HG03097 (cell line): ENCODE data around the gene ST6GALNAC2.

ENCODE experiments used
- ATAC-seq: cut with Tn5 transposase; IDR thresholded peaks from one replicate; pipeline ENCODE4 v1.9.1; 2021; ENCODE audit not compliant: unreplicated experiment, low FRiP score

The ST6GALNAC2 gene

DNA sequence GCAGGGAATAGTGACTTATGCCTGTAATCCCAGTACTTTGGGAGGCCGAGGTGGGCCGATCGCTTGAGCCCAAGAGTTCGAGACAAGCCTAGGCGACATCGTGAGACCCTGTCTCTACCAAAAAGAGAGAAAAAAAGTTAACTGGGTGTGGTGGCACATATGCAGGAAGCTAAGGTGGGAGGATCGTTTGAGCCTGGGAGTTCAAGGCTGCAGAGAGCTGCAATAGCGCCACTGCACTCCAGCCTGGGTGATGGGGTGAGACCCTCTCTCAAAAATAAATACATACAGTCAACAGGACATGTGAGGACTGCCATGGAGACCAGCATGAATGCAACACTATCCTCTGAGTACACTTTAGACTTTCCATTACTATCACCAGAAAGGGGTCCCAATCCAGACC is 15.4 kb upstream of the ST6GALNAC2 start:
- no peak for ATAC-seq

GRCh38 chr17:76599694-76600460 is 14.2 kb upstream of the ST6GALNAC2 start:
- no peak for ATAC-seq

DNA sequence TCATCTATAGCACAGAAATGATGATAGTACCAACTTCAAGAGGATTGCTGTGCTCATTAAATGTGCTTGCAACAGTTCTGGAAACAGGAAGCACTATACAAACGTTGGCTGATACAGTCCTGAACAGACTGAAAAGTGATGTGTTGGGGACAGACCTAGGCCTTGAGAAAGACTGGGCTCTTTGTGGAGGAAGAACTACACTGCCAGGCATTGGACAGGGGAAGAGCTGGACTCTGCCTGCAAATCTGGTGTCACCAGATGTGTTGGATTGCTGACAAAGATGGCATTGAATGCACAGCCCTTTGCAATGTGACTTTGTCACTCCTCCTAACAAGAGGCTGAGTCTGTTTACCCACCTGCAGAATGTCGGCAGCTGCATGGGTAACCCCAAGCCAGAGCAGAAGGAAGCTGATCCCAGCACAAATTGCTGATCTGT is 12.4 kb upstream of the ST6GALNAC2 start:
- no peak for ATAC-seq

- ATAC-seq: no peak
Measured at GRCh38 chr17:76597156-76598003, 11.7 kb upstream of the ST6GALNAC2 start.

- no peak for ATAC-seq
Measured at GRCh38 chr17:76594690-76595089, 9.0 kb upstream of the ST6GALNAC2 start.

DNA sequence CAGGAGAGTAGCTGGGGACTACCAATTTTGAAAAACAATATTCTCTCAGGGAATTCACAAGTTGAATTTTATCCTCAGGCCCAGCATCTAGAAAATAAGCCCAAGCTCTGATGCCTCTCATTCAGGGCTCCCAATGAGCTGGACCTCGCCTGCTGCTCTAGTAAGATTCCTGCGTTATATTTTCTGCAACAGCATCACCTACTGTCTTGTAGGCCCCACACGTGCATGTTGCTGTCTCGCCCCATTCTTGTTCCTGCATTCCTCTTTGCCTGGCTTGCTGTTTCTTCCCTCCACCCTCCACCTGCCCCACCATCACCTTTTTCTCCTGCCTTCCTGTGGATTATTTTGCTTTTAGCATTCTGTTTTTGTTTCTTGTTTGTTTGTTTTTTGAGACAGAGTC is 8.3 kb upstream of the ST6GALNAC2 start:
- ATAC-seq: no peak

- ATAC-seq: no peak
Measured at GRCh38 chr17:76593384-76593826, 7.7 kb upstream of the ST6GALNAC2 start.

DNA sequence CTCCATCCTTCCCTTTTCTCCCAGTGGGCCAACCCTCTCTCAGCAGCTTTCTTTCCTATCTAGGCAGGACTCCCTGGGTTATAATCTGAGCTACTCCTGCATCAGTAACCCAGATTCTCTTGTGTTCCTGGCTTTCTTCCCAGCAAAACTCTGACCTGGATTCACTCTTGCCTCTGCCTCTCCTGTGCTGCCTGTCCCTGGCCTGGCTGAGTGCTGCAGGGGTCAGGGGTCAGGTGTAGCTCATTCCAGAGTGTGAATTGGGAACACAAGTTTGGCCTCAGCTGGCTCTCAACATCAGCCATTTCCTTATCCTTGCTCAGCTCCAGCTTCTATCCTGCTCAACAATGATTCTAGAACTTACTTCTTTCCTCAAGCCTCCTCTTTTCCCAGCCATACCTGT is 2.5 kb upstream of the ST6GALNAC2 start:
- ATAC-seq: no peak

GRCh38 chr17:76586741-76587487 is 1.3 kb upstream of the ST6GALNAC2 start:
- ATAC-seq: no peak

- ATAC-seq: no peak
Measured at GRCh38 chr17:76585033-76585648, 519 bp downstream of the ST6GALNAC2 start.

GRCh38 chr17:76584427-76585032 is 1.1 kb downstream of the ST6GALNAC2 start:
- no peak for ATAC-seq

DNA sequence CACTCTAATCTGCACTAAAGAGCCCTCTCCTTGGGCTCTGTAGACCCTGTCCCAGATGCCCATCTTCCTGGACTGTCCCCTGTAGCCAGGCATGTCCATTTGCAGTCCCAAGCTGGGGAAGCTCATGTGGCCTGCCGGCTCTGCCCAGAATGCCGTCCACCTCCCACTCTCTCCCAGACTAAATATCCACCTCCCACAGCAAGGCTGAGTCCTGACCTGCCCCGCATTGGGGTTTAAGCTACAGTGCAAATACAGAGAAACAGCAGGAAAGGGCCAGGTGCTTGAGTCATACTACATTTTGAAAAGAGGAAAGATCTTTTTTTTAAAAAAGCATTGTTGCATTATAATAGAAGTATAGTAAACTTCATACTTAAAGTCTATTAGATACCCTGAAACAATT is 3.0 kb downstream of the ST6GALNAC2 start:
- ATAC-seq: no peak

- ATAC-seq: no peak
Measured at GRCh38 chr17:76581515-76581914, 4.1 kb downstream of the ST6GALNAC2 start.

DNA sequence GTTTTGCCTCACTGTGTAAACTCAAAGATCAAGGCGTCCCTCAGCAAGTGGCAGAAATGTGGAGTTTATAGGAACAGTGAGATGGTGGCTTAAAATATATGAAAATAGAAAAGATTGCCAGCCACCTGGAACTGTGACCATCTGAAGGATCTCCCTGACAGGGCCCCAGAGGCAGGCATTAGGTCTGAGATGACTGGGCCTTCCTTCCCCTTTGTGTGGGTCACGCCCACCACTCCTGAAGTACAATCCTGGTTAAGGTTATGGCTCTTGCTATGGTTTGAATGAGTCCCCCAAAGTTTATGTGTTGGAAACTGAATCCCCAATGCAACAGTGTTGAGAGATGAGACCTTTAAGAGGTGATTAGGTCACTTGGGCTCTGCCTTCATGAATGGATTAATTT is 6.4 kb downstream of the ST6GALNAC2 start:
- no peak for ATAC-seq

DNA sequence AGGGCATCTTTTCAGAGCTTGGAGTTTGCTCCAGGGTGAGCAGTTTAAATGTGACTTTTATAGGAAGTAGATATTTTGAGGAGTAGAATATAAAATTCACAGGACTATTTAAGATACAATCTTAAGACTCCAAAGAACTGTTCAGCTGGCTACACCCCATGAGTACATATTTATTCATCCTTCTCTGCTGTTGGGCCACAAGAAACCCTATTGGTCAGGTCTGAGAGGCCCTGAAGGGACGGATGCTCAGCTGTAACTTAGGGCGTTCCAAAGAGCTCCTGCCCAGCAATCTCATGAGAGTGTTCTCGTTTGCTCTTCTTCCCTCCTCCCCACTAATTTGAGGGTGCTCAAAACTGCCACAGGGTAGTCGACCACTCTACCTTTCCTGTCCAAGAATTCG is 7.3 kb downstream of the ST6GALNAC2 start:
- no peak for ATAC-seq

DNA sequence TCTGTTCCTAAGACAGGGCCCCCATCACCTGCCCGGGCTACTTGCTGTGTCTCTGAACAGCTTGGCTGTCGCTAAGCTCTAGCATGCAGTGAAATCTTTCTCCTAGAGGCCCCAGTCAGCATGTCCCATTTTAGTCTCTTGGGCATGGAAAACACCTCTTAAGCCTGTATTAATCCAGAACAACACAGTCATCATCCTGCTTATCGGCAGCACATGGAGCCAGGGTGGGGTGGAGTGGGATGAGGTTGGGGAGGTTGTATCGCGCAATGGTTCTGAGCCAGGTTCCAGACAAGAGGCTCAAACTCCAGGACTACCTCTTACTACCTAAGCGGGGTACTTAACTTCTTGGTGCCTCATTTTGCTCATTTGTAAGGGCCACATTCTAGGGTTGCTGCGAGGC is 7.8 kb downstream of the ST6GALNAC2 start:
- no peak for ATAC-seq

DNA sequence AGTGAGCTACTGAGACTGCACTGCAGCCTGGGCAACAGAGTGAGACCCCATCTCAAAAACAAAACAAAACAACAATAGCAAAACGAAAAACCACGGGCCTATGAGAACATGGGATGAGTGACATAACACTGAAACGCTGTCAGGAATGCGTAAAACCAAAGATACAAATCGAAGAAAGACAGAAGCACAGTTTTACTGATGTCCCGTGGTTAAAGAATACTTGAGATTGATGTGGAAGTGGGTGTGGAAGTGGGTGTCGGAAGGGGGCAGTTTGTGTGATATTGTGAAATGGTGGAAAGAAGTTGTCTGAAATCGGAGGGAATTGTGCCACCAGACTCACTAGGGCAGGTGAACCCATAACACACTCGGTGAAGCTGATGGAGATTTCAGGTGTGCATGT is 9.5 kb downstream of the ST6GALNAC2 start:
- ATAC-seq: no peak

DNA sequence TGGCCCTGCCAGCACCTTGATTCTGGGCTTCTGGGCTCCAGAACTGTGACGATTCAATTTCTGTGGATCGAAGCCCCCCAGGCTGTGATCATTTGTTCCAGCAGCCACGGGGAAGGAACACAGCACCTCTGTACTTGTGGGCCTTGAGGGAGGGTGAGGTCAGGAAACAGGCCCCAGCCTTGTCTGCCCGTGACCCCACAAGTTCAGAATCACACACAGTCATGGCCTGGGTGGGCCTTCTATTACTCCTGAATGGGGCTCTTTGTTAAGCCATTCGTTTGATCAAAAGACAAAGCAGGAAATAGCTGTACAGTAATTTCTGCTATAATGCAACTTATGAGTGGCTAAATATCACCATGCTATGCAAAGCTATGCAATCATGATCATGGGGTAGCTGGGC is 10.1 kb downstream of the ST6GALNAC2 start:
- ATAC-seq: no peak

- ATAC-seq: no peak
Measured at GRCh38 chr17:76574166-76574565, 11.5 kb downstream of the ST6GALNAC2 start.

GRCh38 chr17:76573096-76573495 is 12.6 kb downstream of the ST6GALNAC2 start:
- ATAC-seq: no peak
